GM21515 (cell line): ENCODE measurements around the gene HOXA1.

Experiments
- ATAC-seq: cut with Tn5 transposase; IDR thresholded peaks from one replicate; pipeline ENCODE4 v1.9.1; 2021; ENCODE audit not compliant: unreplicated experiment

The HOXA1 gene

GRCh38 chr7:27106181-27106900 is 10.5 kb upstream of the HOXA1 start:
- no peak for ATAC-seq

- ATAC-seq, result no peak
Observed at GRCh38 chr7:27105301-27106031, 9.7 kb upstream of the HOXA1 start.

- ATAC-seq, result no peak
Observed at GRCh38 chr7:27104341-27105058, 8.7 kb upstream of the HOXA1 start.

GRCh38 chr7:27103489-27104226 is 7.9 kb upstream of the HOXA1 start:
- ATAC-seq, result no peak

- ATAC-seq, result no peak
Observed at GRCh38 chr7:27102581-27103442, 7.0 kb upstream of the HOXA1 start, which contains the start of gene HOXA2. Gene HOXA2, minus strand, starts transcription at chr7:27102683. Its CDS starts 183 bp downstream, at chr7:27102500.

- ATAC-seq, result no peak
Observed at GRCh38 chr7:27101957-27102580, 6.3 kb upstream of the HOXA1 start.

GRCh38 chr7:27101171-27101956 is 5.6 kb upstream of the HOXA1 start:
- no peak for ATAC-seq

- no peak for ATAC-seq
Observed at GRCh38 chr7:27100694-27101170, 4.9 kb upstream of the HOXA1 start.

- no peak for ATAC-seq
Observed at GRCh38 chr7:27099453-27100370, 3.9 kb upstream of the HOXA1 start.

- ATAC-seq, result no peak
Observed at GRCh38 chr7:27098578-27099451, 3.0 kb upstream of the HOXA1 start.

- ATAC-seq, result no peak
Observed at GRCh38 chr7:27097686-27098577, 2.1 kb upstream of the HOXA1 start.

- no peak for ATAC-seq
Observed at GRCh38 chr7:27096768-27097514, 1.1 kb upstream of the HOXA1 start.

- peak; percentile 3 for ATAC-seq
Observed at GRCh38 chr7:27095050-27095896, 527 bp downstream of the HOXA1 start.
